HG03432 (cell line): Measurements from ENCODE around the gene TWNK.

ENCODE experiments used
- ATAC-seq: cut with Tn5 transposase; IDR thresholded peaks from one replicate; pipeline ENCODE4 v1.9.1; 2021; ENCODE audit warnings: mild to moderate bottlenecking, moderate library complexity; ENCODE audit not compliant: unreplicated experiment

The TWNK gene

DNA sequence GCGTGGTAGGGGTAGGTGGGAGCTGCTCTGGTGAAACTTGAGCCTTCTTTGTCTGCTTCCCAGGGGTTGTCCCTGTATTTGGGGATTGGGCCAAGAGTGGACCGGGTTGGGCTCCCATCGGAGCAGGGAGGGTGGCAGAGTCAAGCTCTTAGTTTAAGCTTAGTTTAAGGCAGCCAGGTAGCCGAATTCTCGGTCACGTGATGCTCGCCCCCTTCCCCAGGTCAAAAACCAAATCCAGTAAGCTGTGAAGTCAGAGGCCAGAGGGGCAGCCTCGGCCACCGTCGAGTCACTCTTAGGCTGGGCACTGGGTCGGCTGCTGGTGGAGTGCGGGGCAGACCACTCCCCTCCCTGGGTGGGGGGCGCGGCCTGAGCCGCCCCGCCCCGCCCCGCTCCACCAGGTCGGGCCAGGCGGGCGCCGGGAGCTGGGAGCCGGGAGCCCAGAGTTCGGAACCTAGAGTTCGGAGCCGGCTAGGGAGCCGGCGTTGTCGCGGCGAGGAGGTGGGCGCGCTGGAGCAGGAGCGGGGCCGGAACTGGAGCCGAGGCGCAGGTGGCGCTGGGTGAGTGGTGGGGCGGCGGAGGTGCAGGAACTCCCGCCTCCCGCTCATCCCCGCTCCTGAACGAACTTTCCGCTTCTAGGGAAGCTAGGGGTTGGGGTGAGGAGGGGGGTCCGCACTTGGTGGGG, 9.5 kb downstream of the TWNK start:
- ATAC-seq, result peak; percentile 25

DNA sequence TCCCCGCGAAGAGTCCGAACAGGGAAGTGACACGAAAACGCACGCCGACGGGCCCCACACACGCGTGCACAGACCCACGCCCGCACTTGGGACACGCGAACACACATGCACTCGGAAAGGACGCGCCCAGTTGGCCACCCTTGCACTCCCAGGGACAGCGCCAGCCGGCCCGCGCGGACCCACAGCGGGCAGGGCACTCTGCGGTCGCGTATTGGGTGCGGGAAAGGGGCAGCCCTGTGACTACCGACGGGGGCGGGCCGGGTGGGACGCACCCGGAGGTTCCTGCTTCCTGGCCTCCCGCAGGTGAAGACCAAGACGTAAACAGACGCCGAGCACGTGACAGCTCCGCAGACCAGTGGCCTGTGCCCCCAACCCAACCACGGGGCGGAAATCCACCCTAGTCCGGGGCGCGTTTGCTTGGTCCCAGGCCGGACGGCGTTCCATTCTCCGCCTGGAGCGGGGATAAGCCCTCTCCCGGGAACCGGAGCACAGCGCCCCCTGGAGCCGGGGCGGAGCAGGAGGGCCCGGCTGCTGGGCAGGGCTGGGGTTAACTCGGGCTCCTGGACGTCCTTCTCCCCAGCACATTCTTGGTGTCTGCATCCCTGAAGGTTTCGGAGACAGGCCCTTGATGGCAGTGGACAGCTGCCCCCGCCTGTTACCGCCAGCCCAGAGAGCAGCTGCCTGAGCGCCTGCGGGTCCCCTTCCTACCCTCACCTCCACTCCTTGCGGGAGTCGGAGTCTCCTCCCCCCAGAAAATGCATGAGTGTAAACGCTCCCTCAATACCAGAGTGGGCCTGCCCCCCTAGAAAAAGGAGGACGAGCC, 10.2 kb downstream of the TWNK start:
- ATAC-seq, result peak; percentile 31

DNA sequence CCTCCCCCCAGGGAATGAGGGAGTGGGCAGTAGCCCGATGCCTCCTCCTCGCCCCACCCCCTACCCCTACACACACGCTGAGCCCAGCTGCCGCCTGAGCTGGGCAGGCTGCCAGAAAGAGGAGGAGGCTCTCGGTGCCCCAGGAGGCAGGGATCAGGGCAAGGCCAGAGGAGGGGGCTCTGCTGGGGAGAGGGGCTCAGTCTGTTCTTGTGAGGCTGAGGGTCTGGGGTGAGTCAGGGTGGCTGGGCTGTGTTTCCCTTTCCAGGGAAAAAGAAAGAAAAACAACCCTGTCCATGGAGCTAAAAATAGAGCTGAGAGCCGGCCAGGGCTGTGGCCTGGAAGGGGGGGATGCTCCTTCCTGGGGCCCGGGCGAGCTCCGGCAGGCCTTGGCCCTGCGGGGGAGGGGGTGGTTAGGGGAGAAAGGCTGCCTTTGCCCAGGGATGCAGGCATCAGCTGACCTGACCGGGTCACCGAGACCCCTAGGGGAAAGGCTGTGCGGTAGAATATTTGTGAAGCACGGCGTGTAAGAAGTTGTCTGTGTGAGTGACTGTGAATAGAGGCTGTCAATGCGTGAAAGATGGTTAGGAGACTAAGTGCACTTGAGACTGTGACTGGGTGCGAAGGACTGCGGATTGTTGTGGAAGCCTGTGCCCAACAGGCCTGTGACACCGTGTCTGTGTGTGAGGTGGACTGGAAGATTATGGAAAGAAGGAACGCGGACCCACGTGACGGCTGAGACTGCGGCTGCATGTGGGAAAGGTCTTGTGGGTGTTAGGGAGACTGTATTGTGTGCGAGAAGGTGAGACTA, 11.0 kb downstream of the TWNK start:
- ATAC-seq, result peak; percentile 34

DNA sequence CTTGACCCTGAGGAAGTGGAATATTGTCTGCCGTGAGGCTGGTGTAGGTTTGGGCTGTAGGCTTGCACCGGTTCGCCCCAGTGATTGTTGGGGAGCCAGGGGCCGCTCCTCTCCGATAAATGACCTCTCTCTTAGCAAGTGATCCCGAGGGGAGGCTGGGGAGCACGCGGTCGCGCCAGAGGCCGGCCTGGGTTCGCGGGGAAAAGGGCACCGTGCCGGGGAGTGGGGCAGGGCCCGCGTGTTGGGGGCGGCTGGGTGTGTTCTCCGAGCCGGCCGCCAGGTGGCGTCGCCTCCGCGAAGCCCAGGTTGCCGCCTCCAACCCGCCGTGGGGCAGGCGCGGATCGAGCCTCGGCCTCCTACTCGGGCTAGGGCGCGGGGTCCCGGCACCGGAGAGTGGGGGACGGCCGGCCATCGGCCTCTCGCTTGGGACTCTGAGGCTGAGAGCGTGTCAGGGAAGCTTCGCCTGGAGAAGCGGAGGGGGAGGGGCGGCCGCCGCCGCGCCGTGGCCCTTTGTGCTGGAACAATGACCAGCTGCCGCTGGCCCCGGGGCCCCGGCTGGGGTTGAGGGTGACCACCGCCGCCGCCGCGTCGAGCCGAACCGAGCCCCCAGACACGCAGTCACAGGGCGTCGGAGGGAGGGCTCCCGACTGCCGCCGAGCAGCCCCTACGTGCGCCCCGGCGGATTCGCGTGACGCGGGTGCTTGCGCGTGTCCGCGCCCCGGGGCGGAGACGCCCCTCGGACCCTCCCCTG, 11.8 kb downstream of the TWNK start:
- peak; percentile 52 for ATAC-seq

DNA sequence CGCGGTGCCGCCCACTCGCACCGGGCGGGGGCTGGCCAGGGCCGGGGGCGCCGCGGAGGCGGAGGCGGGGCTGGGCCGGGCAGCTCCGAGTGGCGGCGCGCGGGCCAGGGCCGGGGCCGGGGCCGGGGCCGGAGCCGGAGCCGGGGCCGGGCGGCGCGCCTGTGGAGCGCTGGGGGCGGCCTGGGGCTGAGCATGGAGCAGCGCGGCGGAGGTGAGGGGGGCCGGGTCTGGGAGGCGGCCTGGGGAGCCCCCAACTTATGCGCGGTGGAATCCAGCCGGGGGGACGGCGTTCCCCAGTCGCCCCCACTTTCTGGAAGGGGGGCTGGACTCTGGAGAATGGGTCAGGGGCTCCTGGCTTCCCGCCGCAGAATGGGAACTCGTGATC, 12.4 kb downstream of the TWNK start, which contains the start of gene LZTS2:
Gene LZTS2 (plus strand): TSS at position 67 of the 385 bp plus-strand sequence. CDS start 2,731 bp downstream, outside the sequence.
- no peak for ATAC-seq

DNA sequence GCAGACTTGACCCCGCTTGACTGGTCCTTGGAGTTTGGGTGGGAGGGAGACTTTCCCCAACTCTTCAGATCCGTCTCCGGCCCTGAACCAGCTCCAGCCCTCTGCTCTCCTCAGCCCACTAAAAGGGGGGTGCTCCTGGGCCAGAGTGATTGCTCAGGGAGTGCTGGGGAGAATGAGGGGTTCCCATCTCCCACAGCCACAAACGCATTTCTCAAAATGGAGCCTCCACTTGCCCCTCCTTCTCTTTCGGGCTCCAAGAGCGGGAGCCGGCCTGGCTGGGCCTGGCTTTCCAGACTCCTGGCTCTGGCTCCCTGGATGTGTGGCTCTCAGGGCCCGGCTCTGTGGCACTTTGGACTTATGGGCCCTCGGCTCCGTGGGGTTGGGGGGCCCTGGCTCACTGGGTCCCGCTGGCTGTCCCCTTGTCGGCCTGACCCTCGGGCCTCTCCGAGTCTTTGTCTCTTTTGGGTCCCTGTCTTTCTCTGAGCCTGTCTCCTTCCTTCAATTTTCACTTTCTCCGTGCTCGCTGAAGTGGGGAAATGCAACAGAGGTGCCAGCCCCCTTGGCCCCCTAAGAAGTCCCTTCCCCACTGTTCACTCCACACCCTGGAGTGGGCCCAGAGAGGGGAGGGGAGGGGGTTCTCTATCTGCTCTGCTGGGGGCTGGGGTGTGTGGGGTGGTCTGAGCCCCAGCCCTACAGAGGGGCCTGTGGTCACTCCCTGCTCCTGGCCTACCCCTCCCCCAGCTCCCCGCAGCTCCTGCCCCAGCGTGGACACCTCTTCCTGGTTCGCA, 13.0 kb downstream of the TWNK start:
- ATAC-seq, result no peak

DNA sequence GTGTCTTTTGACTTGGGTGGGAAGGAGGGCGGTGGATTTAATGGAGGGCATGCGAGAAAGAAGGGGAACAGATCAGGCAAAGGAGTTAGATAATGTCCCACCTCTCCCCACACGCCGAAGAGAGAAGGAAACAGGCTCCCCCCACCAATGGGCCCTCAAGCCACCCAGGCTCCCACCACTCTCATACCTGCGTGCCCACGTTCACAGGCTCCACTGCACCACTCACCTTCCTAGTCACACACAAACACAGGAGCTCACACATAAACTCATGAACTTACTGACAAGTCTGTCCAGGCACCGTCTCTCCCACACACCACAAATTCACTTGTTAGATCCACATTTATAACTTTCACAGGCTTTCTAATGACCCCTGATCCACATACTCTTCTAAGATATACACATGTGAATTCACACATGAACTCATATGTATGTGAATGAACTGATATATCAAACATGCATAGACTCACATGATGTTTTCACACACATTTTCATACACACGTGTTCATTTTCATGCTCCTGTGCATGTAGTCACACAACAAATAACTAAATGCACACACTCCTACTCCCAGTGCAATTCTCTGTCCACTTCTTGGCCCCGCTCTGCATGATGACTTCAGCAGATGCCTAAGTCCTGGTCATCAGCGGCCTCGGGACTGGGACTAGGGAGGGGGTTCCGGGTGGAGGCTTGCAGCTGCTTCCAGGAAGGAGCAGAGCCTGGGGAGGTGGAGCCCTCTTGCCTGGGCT, 13.7 kb downstream of the TWNK start:
- ATAC-seq, result no peak

DNA sequence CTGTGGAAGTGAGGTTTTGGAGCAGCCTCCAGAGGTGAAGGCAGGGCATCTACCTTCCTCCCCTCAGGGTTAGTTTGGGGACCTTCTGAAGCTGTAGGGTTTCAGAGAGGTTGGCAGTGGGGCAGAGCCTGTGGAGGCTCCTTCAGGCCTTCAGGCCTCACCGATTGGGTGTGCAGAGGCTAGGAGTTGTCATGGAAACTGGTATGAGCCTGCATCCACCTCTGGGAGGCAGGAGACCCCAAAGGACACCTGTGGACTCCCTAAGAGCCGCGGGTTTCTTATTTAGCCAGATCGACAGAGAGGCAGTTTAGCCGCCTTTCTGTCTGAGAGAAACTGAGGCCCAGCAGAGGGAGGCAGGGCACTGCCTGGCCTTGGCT, 14.3 kb downstream of the TWNK start:
- no peak for ATAC-seq

DNA sequence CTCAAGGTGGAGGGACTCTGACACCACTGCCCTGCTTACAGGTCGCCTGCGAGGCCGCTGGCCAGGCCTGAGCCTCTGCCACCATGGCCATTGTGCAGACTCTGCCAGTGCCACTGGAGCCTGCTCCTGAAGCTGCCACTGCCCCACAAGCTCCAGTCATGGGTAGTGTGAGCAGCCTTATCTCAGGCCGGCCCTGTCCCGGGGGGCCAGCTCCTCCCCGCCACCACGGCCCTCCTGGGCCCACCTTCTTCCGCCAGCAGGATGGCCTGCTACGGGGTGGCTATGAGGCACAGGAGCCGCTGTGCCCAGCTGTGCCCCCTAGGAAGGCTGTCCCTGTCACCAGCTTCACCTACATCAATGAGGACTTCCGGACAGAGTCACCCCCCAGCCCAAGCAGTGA, 15.1 kb downstream of the TWNK start:
- ATAC-seq, result no peak

DNA sequence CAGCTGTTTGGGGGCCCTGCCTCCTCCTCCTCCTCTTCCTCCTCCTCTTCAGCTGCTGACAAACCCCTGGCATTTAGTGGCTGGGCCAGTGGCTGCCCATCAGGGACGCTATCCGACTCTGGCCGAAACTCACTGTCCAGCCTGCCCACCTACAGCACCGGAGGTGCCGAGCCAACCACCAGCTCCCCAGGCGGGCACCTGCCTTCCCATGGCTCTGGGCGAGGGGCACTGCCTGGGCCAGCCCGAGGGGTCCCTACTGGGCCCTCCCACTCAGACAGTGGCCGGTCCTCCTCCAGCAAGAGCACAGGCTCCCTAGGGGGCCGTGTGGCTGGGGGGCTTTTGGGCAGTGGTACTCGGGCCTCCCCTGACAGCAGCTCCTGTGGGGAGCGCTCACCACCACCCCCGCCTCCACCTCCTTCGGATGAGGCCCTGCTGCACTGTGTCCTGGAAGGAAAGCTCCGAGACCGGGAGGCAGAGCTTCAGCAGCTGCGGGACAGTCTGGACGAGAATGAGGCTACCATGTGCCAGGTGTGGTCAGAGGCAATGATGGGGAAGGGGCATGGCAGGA, 16.4 kb downstream of the TWNK start:
- ATAC-seq, result no peak

DNA sequence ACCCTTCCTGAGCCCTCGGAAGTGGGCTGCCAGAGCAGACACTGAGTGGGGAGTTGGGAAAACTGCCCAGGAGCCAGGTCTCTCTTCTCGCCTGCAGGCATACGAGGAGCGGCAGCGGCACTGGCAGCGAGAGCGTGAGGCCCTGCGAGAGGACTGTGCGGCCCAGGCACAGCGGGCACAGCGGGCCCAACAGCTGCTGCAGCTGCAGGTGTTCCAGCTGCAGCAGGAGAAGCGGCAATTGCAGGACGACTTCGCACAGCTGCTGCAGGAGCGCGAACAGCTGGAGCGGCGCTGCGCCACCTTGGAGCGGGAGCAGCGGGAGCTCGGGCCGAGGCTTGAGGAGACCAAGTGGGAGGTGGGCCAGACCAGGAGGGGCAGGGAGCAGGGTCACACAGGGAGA, 18.0 kb downstream of the TWNK start:
- no peak for ATAC-seq

DNA sequence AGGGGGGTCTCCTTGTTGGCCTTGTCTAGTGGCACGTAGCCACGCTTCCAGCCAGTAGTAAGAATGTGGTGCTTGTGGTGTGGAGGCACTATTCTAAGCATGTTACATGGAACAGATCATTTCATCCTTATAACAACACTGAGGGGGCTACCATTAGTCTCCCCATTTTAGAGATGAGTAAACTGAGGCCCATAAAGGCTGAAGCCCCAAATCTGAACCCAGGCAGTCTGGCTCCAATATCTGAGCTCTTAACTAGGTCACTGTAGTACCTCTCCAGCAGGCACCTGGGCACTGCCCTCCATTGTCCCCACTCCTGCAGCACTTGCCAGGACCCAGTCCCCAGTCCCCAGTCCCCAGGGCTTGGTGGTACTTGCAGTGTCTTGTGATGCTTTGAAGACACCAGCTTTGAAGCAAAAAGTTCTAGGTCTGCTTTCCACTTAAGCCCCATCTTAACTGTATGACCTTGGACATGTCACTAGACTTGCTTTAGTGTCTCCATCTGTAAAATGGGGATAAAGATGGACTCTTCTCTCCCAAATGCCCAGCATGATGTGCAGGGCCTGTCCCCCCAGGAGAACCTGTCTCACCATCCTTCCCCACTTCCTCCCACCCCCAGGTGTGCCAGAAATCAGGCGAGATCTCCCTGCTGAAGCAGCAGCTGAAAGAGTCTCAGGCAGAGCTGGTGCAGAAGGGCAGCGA, 18.7 kb downstream of the TWNK start:
- ATAC-seq, result no peak

DNA sequence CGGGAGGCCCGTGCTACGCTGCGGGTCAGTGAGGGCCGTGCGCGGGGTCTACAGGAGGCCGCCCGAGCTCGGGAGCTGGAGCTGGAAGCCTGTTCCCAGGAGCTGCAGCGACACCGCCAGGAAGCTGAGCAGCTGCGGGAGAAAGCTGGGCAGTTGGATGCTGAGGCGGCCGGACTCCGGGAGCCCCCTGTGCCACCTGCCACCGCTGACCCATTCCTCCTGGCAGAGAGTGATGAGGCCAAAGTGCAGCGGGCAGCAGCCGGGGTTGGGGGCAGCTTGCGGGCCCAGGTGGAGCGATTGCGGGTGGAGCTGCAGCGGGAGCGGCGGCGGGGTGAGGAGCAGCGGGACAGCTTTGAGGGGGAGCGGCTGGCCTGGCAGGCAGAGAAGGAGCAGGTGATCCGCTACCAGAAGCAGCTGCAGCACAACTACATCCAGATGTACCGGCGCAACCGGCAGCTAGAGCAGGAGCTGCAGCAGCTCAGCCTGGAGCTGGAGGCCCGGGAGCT, 19.3 kb downstream of the TWNK start:
- no peak for ATAC-seq

DNA sequence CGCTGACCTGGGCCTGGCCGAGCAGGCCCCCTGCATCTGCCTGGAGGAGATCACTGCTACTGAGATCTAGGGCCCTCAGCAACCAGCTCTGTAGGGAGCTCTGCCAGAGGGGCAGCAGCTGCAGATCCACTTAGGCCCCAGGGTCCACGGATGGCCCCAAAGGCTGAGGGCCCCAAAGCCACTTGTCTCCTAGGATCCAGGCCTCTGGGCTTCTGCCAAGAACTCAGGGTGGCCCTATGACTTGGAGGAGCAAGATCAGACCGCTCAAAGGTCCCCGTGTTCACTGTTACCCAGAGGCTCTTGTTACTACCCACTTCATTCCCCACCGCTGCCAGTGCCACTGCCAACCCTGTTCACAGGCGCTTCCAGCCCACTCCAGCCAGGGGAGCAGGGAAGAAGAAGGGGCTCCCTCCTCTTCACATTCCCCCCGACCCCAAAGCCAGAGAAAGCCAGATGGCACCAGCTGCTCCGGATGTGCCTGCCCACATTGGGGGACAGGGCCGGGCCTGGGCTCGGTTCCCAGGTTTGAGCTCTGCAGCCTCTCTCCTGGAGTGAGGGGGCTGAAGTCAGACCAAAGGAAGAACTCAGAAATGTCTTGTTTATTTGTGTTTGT, 19.9 kb downstream of the TWNK start:
- ATAC-seq, result no peak

DNA sequence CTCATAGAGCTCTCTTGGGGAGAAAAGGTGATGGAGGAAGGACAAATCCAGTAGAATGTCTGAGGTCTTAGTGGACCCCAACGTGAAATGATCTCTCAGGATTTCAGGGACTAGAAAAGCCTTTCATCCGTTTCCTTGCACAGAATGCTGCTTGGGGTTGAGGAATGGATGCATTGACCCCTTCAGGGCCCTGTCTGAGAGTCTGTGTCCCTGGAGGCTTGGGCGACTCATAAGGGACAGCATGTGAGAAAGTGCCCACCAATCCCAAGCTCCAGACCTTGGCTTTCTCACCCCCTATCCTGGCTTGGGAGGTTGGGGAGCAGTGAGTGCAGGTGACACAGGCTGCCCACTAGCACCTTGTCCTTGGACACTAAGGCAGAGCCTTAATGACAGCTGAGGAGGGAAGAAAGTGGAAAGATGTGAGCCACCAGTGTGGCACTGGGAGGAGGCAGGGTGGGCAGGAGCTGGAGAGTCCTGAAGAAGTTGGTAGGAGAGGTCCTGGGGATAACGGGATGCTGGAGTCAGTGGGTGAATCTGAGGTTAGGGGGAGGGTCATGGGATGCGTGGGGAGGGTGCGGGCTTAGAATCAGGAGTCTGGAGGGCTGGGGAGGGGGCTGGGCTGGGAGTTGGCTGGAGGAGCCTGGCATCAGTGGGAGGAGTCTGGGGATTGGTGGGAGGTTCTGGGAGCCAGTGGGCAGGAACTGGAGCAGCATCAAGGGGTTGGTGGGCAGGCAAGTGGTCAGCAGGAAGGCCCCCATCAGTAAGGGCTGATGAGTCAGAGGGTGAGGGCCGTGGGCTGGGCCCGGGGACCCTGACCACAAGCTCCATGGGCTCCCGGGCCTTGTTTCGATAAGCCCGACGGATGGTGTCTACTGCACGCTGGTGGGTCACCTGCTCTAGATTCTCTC, 20.8 kb downstream of the TWNK start:
- ATAC-seq, result no peak

DNA sequence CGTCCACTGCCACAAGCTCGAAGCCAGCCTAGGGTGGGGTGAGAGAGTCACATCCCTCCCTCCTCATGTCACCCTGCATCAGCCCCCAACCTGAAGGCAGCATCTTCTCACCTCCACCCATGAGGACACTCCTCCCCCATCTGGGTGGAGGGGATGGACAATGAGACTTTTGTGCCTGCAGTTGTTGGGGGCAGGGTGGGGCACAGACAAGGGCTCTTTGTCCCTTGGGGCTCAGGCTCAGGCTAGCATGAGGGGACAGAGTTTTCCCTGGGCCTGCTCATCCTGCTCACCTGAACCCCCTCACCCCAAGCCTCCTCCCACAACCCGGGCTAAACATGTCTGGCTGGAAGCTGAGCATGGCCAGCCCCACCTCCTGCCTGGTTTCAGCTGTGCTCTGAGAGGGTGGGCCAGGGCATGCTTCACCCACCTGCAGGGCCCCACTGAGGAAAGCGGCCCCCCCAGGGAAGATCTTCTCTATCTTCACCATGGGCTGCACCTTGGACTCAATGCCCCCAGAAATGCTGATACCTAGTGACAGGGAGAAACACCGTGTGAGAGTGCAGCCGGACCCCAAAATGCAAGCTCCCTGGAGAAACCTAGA, 21.6 kb downstream of the TWNK start:
- no peak for ATAC-seq
